GM19324 (cell line): ENCODE measurements around the gene FCER2.
"Not testable (repeated sequence)": the region's sequence is repeated elsewhere in the genome, so short reads cannot be mapped to it uniquely, and the experiment has no call there.

Experiments used
- ATAC-seq: cut with Tn5 transposase; IDR thresholded peaks from one replicate; pipeline ENCODE4 v1.9.1; 2021; ENCODE audit warnings: mild to moderate bottlenecking, moderate library complexity; ENCODE audit not compliant: unreplicated experiment, low FRiP score

The FCER2 gene, protein sequence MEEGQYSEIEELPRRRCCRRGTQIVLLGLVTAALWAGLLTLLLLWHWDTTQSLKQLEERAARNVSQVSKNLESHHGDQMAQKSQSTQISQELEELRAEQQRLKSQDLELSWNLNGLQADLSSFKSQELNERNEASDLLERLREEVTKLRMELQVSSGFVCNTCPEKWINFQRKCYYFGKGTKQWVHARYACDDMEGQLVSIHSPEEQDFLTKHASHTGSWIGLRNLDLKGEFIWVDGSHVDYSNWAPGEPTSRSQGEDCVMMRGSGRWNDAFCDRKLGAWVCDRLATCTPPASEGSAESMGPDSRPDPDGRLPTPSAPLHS

GRCh38 chr19:7701654-7702457 is at the start of gene FCER2:
Gene FCER2 (minus strand): TSS chr19:7702131. CDS start chr19:7699760, 2,371 bp downstream.
- peak; percentile 56 for ATAC-seq

- ATAC-seq, result no peak
These were observed 49.3 kb upstream of the FCER2 start for GRCh38 chr19:7751157-7751783.

- ATAC-seq, result no peak
These were observed 46.8 kb upstream of the FCER2 start for GRCh38 chr19:7748756-7749155.

DNA sequence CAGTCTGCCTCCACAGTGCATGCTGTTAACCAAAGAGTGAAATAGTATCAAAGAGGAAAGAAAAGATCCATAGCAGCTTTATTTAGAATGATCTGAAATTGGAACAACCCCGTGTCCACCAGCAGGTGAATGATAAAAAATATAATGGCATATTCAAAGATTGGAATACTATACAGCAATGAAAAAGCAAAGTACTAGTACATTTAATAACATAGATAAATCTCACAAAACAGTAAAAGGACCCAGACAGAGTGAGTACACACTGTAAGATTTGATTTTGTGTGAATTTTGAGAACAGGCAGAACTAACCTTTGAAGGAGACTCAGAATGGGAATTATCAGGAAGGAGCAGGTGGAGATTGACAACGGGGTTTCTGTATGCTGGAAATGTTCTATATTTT is 46.2 kb upstream of the FCER2 start:
- no peak for ATAC-seq

DNA sequence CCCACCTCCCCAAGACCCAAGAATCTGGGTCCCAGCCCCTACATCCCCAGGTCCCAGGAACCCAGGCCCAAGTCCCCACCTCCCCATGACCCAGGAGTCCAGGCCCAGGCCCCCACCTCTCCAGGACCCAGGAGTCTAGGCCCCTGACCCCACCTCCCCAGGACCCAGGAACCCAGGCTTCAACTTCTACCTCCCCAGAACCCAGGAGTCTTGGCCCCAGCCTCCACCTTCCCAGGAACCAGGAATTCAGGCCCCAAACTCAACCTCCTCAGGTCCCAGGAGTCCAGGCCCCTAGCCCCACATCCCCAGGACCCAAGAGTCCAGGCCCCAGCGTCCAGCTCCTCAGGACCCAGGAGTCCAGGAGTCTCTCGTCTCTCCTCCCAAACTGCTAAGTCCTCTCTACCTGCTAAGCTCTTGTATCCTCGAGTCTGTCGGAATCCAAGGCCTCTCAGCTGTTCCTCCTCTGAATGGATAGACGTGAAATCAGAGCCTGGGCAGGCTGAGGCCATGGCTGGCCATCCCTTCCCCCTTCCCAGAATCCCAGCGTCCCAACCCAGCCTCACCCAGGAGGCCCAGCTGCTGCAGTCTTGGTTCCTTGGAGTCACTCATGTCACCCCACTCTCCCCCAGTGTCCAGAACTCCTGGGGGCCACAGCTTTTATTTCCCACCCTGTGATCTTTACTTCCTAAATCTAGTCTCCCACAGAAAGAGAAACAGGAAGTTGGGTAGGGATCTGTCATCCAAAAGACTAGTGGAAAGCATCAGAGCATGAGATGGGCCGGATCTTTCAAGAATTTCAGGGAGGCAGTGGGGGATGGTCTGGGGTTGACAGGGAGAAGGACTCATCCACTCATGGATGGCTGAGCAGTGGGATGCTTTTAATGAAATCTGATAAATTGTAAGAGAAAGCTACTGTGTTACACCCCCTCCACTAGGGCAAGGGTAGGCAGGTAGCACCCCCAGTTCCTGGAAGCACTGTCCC is 45.3 kb upstream of the FCER2 start, which contains the start of gene CD209:
CD209 (minus strand) TSS at position 632 of the 982 bp plus-strand sequence; CDS start at position 609, 23 bp downstream.
- ATAC-seq, result no peak

- ATAC-seq, result not testable (repeated sequence)
These were observed 44.4 kb upstream of the FCER2 start for GRCh38 chr19:7746306-7746705.

DNA sequence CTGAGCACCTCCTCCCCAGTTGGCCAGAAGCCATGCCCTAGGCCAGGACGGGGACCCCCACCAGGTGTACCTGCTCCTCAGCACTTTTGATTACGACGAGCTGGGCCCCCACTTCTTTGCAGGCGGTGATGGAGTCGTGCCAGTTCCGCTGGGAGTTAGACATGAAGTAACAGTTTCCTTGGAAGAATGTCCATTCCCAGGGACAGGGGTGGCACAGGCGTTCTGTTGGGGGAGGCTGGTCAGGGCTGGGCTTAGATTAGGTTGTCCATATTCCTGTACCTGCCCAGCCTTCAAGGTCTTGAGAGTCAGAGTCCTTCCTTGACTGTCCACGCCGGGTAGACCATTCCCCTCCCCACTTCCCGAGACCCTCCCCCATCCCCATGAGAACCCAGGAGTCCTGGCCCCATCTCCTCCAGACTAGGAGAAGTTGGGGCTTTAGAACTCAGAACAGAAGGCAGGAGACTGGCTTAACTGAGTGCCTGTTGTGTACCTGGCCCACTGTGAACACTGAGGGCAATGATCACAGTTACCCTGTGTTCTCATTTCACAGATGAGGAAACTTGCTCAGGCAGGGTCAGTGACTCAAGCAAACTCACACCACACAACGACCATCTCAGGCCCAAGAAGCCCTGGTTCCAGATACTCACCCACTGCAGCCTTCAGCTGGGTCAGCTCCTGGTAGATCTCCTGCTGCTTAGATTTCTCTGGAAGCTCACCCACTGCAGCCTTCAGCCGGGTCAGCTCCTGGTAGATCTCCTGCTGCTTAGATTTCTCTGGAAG is 43.1 kb upstream of the FCER2 start:
- no peak for ATAC-seq

GRCh38 chr19:7744199-7744786 is 42.4 kb upstream of the FCER2 start:
- no peak for ATAC-seq

- no peak for ATAC-seq
These were observed 41.5 kb upstream of the FCER2 start for GRCh38 chr19:7743425-7743841.

- ATAC-seq, result no peak
These were observed 41.1 kb upstream of the FCER2 start for GRCh38 chr19:7742991-7743390.

DNA sequence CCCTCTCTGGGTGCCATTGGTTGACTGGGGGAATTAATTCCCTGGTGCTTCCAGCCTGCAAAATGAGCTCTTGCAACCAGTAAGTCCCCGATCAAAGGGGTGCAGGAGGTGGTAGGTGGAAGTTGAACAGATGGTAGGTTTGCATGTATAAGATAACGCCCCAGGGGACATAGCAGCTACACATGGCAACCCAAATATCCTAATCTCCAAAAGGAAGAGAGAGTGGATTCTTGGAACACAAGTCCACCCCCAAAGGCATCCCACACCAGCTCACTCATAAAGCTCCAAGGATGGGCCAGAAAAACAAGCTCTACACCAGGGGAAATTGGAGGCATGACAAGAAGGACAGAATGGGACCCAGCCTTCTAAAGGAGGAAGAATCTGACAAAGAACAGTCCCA is 40.6 kb upstream of the FCER2 start:
- ATAC-seq, result no peak

DNA sequence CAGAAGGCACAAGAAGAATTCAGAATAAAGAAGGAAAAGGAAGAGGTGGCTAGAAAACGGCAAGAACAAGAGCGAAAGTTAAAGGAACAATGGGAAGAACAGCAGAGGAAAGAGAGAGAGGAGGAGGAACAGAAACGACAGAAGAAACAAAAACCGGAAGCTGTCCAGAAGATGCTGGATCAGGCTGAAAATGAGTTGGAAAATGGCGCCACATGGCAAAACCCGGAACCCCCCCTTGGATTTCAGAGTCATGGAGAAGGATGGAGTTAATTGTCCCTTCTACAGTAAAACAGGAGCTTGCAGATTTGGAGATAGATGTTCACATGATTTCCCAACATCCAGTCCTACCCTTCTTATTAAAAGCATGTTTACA is 38.7 kb upstream of the FCER2 start:
- ATAC-seq, result no peak

DNA sequence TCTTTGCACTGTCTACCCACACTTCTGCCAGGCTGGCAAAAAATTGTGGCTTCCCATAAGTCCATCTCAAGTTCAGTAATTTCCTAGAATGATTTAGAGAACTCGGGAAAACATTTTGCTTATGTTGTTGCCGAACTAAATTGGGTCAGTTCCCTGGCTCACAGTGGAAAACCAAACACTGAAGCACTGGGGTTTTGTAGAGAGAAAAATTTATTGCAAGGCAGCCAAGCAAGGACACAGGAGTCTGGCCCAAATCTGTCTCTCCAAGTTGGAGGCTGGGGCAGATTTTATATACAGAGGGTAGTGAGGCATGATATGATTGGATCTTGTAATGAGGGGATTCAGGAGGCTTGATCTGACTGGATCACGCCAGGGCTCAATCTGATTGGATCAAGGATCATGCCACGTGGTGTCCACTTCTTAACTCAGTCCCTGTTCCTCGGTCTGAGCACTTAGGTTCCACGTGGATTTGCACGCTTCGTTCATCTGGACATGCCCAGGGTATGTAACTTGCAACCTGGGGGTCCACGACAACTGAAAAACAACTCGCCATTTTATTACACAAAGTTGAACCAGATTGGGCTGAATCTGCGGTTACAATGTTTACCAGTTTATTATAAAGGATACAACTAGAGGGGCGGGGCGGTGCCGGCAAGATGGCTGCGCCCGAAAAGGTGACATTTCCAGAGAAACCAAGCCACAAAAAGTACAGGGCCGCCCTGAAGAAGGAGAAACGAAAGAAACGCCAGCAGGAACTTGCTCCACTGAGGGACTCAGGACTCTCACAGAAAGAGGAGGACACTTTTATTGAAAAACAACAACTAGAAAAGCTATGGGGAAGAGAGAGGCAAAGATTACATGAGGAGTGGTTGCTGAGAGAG is 38.1 kb upstream of the FCER2 start:
- ATAC-seq, result no peak

GRCh38 chr19:7739211-7739755 is 37.4 kb upstream of the FCER2 start:
- no peak for ATAC-seq

DNA sequence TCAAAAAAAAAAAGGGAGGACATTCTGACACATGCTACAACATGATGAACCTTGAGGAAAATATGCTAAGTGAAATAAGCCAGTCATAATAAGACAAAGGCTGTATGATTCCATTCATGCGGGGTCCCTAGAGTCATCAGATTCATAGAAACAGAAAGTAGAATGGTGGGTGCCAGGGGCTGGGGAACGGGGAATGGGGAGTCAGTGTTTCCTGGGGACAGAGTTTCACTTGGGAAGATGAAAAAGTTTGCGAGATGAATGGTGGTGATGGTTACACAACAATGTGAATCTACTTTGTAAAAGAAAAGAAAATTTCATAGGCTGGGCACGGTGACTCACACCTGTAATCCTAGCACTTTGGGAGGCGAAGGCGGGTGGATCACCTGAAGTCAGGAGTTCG is 36.1 kb upstream of the FCER2 start:
- ATAC-seq, result no peak

DNA sequence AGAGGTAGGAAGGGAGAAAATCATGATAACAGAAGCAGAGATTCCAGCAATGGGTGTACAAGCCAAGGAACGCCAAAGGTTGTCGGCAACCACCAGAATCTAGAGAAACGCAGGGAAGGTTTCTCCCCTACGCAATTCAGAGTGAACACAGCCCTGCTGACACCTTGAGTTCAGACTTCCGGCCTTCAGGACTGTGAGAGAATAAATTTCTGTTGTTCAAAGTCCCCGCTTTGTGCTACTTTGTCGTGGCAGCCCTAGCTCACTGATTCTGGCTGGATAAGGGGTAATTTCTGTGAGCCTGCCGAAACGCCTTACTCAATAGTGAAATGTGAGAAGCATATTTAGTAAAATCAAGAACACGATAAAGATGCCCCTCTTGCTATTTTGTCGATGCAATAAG is 35.3 kb upstream of the FCER2 start:
- no peak for ATAC-seq

GRCh38 chr19:7736148-7736547 is 34.2 kb upstream of the FCER2 start:
- no peak for ATAC-seq
